ENCODE results near the gene CUX1.
A peak's percentile ranks its signal among the peaks of the same experiment; 100 is the strongest.
"Not testable (repeated sequence)": the region's sequence is repeated elsewhere in the genome, so short reads cannot be mapped to it uniquely, and the experiment has no call there.

CUX1 gene

GRCh38 chr7:101795461-101795860 is 22.0 kb upstream of the CUX1 start:
- no peak overlapping the region for H3K4me3 ChIP-seq (ENCODE audit: severe bottlenecking)
- H3K27ac ChIP-seq (ENCODE audit: poor library complexity, severe bottlenecking) = no peak overlapping the region
- H3K36me3 ChIP-seq (ENCODE audit: low read depth) = no peaks in the 10 kb centered on the region
- no peaks in the 10 kb centered on the region for H3K9me3 ChIP-seq (ENCODE audit: severe bottlenecking)
- no peak for TF ChIP-seq CTCF (IDR thresholded peaks at IDR 0.05; ENCODE audit: poor library complexity, severe bottlenecking)
- no peaks in the 10 kb centered on the region for H3K4me1 ChIP-seq (ENCODE audit: insufficient read depth, poor library complexity, severe bottlenecking)
- no peaks in the 10 kb centered on the region for H3K27me3 ChIP-seq (ENCODE audit: insufficient read depth, poor library complexity, severe bottlenecking)
- no peak for DNase-seq (ENCODE audit: low spot score)
- ATAC-seq (ENCODE audit: low read depth) = no peak

- not testable (repeated sequence) for H3K9me3 ChIP-seq (ENCODE audit: severe bottlenecking); H3K4me3 ChIP-seq (ENCODE audit: severe bottlenecking); H3K36me3 ChIP-seq (ENCODE audit: low read depth); ATAC-seq (ENCODE audit: low read depth); DNase-seq (ENCODE audit: low spot score); H3K27ac ChIP-seq (ENCODE audit: poor library complexity, severe bottlenecking); H3K4me1 ChIP-seq (ENCODE audit: insufficient read depth, poor library complexity, severe bottlenecking); H3K27me3 ChIP-seq (ENCODE audit: insufficient read depth, poor library complexity, severe bottlenecking)
Observed at GRCh38 chr7:101798173-101798572, 19.3 kb upstream of the CUX1 start.

GRCh38 chr7:101803203-101804087 is 14.0 kb upstream of the CUX1 start:
- Histone ChIP-seq H3K27me3 (ENCODE audit: insufficient read depth, poor library complexity, severe bottlenecking) (no peaks in the 10 kb centered on the region), H3K36me3 (ENCODE audit: low read depth) (no peaks in the 10 kb centered on the region), H3K4me1 (ENCODE audit: insufficient read depth, poor library complexity, severe bottlenecking) (no peaks in the 10 kb centered on the region), H3K9me3 (ENCODE audit: severe bottlenecking) (no peaks in the 10 kb centered on the region), H3K27ac (ENCODE audit: poor library complexity, severe bottlenecking) (no peak overlapping the region), H3K4me3 (ENCODE audit: severe bottlenecking) (no peak overlapping the region)
- no peak for TF ChIP-seq CTCF (IDR thresholded peaks at IDR 0.05; ENCODE audit: poor library complexity, severe bottlenecking)
- ATAC-seq (ENCODE audit: low read depth) = no peak
- no peak for DNase-seq (ENCODE audit: low spot score)

DNA sequence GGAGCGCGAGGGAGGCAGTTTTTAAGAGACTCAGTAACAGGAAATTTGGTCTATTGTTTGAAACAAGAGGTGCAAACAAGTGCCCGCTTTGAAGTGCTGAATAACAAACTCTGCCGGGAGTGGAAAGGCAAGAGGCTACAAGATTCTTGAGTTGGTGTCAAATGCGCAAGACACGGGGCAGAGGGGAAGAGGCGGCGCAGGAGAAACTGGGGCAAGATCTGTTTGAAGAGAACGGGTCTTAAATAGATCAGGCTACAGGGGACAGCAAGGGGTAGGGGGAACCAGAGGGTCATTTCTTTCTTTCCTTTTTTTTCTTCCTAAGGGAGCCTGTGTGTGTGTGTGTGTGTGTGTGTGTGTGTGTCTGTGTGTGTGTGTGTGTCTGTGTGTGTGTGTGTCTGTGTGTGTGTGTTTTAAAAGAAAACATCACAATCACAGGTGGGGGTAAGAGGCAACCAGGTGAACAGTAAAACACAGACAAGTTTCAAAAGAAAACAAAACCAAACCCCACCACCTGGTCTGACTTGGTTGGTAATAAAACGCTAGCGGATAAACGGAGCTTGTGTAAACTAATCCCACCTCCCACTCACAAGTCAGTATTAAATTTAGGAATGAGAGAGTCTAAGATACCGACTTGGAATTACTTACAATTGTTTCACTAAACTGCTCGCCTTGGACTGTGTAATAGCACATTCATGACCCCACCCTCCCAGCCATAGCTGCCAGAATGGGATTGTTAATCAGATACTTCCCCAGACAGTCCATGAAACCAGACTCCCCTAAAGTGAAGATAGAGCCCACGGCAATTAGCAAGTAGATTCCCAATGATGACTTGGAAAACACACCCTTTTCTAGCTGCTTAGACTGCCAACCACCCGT is 13.1 kb upstream of the CUX1 start:
- TF ChIP-seq CTCF (IDR thresholded peaks at IDR 0.05; ENCODE audit: poor library complexity, severe bottlenecking) = no peak
- H3K27ac ChIP-seq (ENCODE audit: poor library complexity, severe bottlenecking) = no peak overlapping the region
- H3K36me3 ChIP-seq (ENCODE audit: low read depth) = no peaks in the 10 kb centered on the region
- no peaks in the 10 kb centered on the region for H3K27me3 ChIP-seq (ENCODE audit: insufficient read depth, poor library complexity, severe bottlenecking)
- DNase-seq (ENCODE audit: low spot score) (no peak), ATAC-seq (ENCODE audit: low read depth) (no peak)
- H3K4me1 ChIP-seq (ENCODE audit: insufficient read depth, poor library complexity, severe bottlenecking) = no peaks in the 10 kb centered on the region
- no peak overlapping the region for H3K4me3 ChIP-seq (ENCODE audit: severe bottlenecking)
- no peaks in the 10 kb centered on the region for H3K9me3 ChIP-seq (ENCODE audit: severe bottlenecking)

GRCh38 chr7:101804967-101805366 is 12.5 kb upstream of the CUX1 start:
- H3K9me3 ChIP-seq (ENCODE audit: severe bottlenecking) = no peaks in the 10 kb centered on the region
- H3K4me3 ChIP-seq (ENCODE audit: severe bottlenecking) = no peak overlapping the region
- H3K36me3 ChIP-seq (ENCODE audit: low read depth) = no peaks in the 10 kb centered on the region
- H3K27ac ChIP-seq (ENCODE audit: poor library complexity, severe bottlenecking) = no peak overlapping the region
- TF ChIP-seq CTCF (IDR thresholded peaks at IDR 0.05; ENCODE audit: poor library complexity, severe bottlenecking) = peak; percentile 29
- H3K27me3 ChIP-seq (ENCODE audit: insufficient read depth, poor library complexity, severe bottlenecking) = no peaks in the 10 kb centered on the region
- no peaks in the 10 kb centered on the region for H3K4me1 ChIP-seq (ENCODE audit: insufficient read depth, poor library complexity, severe bottlenecking)
- ATAC-seq (ENCODE audit: low read depth) = peak; percentile 40; the same call in 1 of the 3 replicates
- DNase-seq (ENCODE audit: low spot score) = no peak

Data from RWPE2 (cell line).